Hypothalamus (tissue), 51 donors: Measurements from ENCODE around the gene TAGAP.
A peak's percentile ranks its signal among the peaks of the same experiment; 100 is the strongest.
"Not testable (repeated sequence)": the region's sequence is repeated elsewhere in the genome, so short reads cannot be mapped to it uniquely, and the experiment has no call there.

ENCODE experiments used
- DNase-seq, 51 donors: peaks; one replicate each; lab custom pipeline; 2025; lab: John Stamatoyannopoulos, UW

The TAGAP gene

DNA sequence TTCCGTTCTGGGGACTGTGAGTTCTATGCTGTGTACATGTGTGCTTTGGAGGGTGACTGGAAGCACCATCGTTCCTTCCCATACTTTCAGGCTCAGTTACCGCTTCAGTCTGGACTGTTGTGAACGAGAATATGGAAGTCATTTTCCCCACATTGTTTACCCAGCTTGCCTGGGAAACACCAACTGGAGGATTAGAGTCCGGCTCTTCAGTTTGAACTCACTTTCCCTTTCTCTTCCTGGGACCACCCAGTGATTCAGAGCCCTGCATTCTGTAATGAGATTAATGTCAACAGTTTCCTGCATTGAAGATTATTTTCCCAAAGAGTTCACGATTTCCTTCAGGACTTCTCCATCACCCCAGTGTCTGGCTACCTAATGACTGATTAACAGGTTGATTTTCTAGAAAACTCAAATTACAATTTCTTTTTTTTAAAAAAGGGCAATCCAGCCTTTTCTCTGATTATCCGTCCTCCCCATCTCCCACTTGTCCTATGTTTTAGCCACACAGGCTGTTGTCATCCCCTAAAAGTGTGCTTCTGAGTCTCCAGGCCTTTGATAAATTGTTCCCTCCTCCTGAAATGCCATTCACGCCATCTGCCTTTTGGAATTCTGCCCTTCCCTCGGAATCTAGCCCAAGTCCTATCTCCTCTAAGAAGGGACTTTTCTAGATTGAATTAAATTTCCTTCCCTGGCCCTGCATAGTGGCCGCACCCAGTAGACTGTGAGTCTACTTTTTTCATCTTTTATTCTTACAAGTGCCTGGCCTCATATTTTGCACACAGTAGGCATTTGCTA is 3.3 kb upstream of the TAGAP start:
- DNase-seq: no peak

DNA sequence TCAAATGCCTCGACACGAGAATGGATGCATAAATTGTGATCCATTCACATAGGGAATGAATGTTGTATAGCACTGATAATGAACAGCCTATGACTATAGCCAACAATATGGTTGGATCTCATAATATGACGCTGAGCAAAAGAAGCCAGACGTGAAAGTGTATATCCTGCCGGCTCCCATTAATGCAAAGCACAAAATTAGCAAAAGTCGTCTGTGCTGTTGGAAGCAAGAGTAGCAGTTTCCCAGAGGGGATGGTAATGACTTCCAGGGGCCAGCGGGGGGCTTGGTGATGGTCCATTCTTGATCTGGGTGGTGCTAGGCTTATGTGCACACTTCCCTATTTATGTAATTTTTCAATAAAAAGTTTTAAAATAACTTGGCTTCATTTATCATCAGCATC is 1.0 kb upstream of the TAGAP start:
- no peak for DNase-seq

DNA sequence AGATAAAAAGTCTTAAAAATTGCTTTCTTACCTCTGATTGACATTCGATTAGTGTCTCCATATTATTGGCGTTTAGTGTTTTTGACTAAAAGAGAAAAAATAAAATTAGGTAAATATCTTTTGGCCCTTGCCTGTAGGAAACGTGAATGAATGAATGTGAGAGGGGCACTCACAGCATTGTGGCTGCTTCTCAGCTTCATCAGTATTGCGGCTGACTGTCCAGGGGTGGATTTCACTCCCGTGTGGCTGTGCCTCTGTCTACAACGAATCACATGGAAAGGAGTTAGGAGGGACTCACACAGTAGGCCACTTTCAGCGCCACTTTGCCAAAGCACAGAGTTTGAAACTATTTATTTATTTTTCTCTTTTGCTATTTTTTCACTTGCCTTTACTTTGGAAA is 844 bp downstream of the TAGAP start:
- no peak for DNase-seq

DNA sequence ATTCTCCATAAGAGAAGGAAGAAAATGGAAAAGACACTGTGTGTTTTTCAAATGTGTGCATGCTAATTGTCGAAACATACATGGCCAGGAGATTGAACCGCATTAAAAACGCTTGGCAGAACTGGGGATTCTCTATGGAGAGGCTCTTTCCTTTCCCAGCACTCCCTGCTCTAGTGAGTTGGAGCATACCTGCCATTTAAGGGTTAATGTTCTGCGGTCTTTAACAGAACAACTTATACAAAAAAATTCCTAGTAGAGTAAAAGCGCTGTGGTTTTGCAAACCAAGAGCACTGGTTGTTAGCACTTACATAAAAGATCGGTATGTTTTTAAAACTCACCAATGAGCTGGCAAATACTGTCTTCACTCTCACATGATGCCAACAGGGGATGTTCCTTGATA is 1.5 kb downstream of the TAGAP start:
- no peak for DNase-seq

DNA sequence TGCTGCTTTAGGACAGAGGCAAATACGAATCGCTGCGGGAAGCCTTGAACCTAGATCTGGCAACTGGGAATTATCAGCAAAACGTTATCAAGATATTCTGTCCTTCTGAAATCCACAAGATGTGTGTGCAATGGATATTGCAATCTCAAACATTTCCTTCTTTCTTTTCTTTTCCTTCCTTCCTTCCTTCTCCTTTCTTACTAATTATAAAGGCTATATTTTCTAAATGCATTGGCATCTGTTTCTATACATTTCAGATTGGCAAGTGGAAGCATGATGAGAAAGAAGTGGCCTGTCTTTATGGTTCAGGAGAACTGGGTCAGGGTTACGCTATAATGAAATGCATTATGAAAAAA is 2.0 kb downstream of the TAGAP start:
- no peak for DNase-seq

DNA sequence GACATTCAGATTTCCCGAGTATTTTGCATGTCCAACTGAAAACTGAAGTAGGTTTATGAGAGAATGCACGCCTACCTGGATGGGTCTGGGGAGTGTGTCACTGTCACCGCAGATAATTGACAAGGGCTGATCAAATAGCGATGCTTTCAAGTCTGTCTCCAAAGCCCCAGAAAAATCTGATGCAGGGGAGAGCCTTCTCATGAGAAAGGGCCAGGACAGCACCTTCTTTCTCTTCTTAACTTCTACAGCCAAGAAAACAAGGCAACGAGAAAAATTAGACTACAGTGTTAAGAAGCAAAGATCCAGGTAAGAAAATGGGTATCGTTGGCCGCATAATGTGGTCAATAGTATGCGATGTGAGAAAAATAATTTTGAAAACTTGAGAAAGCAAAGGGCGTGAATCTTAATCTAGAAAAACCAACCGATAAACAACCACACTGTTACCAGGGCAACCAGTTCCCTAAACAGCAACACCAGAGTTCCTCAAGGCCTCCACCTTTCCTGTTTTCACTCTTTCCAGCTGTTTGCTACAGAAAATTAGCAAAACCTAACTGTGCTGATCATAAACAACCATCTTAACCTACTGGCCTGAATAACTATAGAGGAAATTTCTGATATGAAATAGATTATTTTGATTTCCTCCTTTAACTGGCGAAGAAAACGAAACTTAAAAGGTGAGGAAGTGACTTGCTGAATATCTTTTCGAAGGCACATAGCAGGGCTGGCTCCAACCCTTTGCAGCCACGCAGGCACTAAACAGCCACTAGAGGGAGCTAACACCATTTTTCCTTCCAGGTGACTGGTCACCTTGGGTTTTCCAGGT is 2.6 kb downstream of the TAGAP start:
- DNase-seq: peak in 31 of 51 donors; percentile 5 to 66 (median 29)

DNA sequence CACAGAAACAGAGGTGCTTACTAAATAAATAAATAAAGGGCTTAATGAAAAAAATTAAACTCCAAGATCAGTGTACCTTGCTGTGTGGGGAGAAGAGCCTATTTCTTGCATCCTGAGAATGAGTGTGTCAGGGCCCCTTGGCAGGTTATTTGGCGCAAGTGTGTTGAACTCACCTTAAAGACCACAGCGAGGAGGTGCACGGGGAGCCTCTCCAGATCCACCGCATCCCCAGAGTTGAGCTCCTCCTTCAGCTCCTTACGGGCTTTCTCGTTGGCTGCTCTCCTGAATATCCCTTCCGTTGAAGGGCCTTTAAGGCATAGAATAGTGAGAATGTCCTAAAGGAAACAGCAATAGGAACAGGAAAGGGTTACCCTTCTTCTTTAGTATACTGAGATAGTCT is 3.6 kb downstream of the TAGAP start:
- DNase-seq: no peak

DNA sequence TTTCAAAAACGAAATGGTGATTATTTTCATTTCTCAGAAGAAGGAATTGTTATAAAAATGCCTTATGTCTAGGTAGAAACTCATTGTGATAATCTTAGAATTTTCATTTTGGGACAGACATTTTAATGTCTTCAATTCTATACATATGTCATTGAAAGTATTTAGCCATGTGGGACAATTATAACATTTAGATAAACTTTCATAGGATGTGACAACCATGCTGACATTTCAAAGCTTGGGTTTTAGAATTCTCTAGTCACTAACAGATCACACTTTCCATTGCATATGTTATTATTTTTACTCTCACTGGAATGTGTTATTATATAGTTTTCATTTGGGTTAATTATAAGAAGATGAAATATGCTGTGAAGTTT is 4.9 kb downstream of the TAGAP start:
- no peak for DNase-seq

DNA sequence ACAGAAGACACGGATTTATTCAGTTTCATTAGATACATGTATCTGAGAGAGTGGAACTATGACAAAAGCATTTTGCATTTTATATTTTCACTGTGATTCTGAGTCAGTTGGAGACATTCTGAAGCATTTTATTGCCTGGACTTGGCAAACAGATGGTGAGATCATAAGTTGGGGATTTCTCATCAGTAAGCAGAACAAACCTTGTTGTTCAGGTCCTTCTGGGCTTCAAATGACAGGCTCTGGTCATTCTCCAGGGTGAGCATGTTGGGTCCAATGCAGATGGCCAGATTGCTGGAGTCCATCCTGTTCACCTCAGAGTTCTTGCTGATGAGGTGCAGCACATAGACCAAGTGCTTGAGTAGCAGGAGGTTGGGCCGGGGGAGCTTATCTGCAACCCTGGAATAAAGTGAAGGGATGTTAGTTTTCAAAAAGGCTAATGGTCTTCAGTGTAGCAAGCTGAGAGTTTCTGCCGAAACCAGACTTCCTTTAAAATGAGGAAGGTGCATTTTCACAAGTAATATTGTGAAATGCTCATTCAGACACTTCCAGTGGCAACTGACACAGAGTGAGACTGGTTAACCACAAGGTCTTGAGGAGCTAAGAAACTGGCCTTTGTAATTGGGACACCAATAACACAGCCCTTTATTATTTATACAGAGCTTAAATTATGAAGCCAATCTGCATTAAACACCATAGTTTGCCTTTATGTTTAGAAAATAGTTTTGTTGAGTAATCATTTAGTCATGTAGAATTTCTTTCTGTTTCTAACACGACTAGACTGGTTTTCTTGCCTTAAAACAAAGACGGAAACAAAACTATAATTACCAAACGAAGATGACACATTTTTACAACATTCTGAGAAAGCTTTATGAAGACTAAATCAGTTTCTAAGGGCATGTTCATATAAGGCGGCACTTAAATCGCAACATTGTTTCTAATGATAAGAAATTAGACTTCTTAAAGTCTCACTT is 5.6 kb downstream of the TAGAP start:
- DNase-seq: peak in 2 of 51 donors; percentile 8 to 29

DNA sequence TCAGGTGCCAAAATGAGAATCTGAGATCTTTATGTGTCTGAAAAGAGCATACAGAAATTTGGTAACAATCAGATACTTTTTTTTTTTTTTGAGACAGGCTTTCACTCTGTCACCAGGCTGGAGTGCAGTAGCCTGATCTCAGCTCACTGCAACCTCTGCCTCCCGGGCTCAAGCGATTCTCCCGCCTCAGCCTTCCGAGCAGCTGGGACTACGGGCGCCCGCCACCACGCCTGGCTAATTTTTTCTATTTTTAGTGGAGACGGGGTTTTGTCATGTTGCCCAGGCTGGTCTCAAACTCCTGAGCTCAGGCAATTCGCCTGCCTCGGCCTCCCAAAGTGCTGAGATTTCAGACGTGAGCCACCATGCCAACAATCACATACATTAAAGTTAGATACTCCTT is 6.5 kb downstream of the TAGAP start:
- not testable (repeated sequence) for DNase-seq

DNA sequence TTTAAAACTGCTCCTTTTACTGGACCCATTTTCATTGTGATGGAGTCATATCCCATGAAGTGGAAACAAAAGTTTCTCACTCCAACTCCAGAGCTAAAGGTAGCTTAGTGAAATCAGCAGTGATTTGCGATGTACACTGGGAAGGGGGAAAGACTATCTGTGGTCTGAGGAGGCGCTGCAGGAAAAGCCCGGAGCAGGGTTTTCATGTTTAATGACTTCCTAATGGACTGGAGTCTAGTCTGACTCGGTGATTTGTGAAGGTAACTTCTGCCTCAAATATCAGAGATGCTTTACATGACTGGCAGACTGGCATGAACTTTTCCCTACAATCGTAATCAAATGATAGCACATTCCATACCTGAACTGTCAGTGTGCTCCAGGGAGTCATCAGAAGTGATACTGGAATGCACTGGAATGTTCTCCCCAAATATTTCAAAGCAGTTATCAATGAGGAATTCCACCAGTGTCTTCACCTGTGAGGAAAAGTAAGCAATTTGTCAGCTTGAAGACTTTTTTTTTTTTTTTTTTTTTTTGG is 7.0 kb downstream of the TAGAP start:
- no peak for DNase-seq

DNA sequence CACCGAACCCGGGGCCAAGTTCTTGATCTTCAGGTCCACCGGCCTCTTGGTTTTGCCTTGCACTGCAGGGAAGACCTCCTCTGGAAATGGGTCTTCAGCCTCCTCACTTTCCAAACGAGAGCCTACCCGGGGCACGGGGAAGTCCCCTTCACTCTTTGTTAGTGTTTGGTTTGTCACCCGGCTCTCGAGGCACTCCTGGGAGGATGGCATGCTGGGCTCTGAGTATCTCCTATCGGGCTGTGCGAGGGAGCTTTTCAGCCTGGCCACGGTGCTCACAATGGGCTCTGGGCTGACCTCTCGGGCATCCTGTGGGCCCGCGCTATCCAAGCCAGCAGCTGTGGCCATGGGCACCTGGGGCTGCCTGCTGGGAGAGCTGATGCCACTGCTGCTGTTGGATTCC is 8.1 kb downstream of the TAGAP start:
- DNase-seq: no peak

DNA sequence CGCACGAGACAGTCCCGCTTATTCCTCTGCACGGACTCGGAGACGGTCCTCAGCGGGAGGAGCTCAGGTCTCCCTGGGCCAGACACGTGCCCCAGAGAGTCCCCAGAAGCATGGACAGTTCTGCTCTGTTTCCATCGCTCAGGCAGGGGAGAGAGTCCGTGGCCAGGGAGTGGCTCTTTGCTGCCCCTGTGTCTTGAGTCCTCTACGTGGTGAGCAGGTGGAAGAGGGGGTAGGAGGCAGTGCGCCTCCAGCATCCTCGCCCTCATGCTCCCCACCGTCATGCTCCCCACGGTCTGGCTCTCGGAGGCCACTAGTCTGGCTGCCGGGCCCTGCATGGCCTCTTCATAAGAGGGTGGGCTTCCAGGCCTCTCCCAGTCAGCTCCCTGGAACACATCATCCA is 8.9 kb downstream of the TAGAP start:
- DNase-seq: no peak

DNA sequence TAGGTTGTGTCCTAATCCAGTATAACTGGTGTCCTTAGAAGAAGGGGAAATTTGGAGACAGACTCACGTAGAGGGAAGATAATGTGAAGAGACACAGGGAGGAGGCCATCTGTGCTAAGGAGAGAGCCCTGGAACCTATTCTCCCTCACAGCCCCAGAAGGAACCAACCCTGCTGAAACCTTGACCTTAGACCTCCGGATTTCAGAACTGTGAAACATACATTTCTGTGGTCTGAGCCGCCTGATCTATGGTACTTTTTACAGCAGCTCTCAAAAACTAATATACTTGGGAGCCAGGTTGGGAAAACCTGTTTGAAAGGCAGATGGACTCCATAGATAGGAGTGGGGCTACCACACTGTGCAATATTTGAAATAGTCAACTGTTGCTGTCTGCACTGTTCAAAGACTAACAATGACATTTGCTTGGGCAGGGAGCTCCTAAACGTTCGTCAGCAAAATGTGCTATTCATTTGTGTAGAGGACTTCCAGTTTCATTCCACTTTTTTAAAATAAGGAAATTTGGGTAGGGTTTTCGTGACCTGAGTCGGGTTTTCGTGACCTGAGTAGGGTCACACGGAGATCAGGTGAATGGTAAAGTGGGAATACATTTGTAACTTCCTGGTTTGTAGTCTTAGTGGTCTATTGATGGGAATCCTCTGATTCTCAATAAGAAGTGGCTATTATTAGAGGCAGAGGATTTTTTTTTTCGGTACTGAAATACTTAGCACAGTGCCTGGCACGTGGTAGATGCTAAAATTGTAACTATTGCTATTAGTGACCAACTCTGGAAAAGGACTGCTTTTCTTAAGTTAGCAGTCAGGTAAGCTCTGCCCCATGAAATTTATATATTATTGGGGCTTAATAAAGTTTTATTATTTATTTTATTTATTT is 11.4 kb downstream of the TAGAP start:
- no peak for DNase-seq

DNA sequence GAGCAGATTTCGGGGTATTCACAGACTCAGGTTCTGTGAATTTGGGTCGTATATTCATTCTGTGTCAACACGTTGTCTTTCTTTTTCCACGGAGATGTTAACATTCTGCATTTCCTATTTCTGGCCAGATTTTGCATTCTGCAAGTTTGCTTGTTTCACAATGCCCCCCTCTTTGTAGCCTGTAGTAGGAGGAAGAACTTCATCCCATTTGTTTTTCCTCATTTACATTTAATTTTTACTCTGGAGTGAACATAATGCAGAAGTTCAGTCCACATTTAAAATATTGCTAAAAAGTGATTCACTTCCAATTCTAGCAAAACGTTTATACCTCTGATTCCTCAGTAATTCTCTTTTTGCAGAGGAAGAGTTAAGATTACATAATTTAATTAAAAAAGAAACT is 12.9 kb downstream of the TAGAP start:
- DNase-seq: no peak

DNA sequence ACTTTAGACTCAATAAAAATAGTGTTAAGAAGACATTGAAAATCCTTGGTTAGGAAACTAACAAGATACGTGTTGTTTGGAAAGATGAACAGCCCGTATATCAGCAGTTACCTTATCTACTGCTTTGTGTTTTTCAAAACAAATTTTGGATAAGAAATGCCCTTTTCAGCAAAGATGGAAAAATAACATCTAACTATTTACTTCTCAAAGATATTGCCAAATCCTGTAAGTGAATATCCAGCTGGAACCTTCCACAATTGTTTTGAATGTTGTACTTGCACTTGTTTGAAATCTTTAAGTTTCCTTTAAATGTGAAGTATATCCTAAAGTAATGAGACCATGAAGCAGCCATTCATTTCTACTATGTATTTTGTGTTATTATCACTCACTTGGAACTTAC is 14.6 kb downstream of the TAGAP start:
- DNase-seq: no peak

DNA sequence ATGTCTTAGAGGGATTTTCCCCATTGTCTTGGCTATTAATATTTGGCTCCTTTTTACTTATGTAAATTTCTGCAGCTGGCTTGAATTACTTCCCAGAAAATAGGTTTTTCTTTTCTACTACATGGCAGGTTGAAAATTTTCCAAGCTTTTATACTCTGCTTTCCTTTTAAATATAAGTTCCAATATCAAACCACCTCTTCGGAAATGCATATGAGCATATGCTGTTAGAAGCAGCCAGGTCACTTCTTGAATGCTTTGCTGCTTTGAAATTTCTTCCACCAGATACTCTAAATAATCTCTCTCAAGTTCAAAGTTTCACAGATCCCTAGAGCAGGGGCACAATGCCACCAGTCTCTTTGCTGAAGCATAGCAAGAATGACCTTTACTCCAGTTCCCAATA is 19.6 kb downstream of the TAGAP start:
- DNase-seq: not testable (repeated sequence)

DNA sequence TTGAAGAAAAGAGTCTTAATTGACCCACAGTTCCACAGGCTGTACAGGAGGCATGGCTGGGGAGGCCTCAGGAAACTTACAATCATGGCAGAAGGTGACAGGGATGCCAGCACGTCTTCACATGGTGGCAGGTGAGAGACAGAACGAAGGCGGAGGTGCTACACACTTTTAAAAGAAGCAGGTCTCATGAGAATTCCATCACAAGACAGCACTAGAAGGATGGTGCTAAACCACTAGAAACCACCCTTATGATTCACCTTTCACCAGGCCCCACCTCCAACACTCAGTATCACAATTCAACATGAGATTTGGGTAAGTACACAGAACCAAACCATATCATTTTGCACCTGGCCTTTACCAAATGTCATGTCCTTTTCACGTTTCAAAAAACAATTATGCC is 20.9 kb downstream of the TAGAP start:
- no peak for DNase-seq

DNA sequence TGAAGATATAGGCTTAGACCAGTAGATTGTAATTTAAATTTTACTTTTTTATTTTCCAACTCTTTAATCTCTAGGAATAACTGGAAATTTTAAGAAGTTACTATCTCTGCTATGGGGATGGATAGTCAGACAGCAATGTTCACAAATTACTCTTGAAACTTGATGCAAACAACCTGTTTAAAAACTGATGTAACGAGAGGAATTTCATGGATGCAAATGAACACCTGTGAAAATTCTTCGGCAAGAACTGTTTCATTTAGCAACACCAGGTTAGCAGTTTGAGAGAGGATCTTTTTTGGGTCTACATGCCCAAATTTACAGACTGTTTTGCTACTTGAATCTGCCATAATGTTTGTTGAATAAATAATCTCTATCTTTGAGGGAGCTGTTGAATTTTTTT is 24.8 kb downstream of the TAGAP start:
- DNase-seq: no peak
